ENCODE data around the gene PRKAG3.

- TF ChIP-seq POLR2AphosphoS5 (IDR thresholded peaks at IDR 0.05) (no peak), POLR2A (IDR thresholded peaks at IDR 0.05) (no peak)
- TF ChIP-seq, protein P1, sequence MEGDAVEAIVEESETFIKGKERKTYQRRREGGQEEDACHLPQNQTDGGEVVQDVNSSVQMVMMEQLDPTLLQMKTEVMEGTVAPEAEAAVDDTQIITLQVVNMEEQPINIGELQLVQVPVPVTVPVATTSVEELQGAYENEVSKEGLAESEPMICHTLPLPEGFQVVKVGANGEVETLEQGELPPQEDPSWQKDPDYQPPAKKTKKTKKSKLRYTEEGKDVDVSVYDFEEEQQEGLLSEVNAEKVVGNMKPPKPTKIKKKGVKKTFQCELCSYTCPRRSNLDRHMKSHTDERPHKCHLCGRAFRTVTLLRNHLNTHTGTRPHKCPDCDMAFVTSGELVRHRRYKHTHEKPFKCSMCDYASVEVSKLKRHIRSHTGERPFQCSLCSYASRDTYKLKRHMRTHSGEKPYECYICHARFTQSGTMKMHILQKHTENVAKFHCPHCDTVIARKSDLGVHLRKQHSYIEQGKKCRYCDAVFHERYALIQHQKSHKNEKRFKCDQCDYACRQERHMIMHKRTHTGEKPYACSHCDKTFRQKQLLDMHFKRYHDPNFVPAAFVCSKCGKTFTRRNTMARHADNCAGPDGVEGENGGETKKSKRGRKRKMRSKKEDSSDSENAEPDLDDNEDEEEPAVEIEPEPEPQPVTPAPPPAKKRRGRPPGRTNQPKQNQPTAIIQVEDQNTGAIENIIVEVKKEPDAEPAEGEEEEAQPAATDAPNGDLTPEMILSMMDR (IDR thresholded peaks at IDR 0.05): no peak
Observed at GRCh38 chr2:218812861-218813260, 18.7 kb downstream of the PRKAG3 start.
